ENCODE measurements around the gene TMEM126A. TPM values are rescaled to one million over a fixed set of nuclear protein-coding genes. Genes with fewer than 3 reads are reported as not detected.

The TMEM126A gene
- polyA plus RNA-seq, 1 donor from 2014 or later: 59.1 TPM

GRCh38 chr11:85698195-85698594 is 50.4 kb downstream of the TMEM126A start:
- Mint-ChIP-seq H3K9me3 (no peaks in the 10 kb centered on the region), H3K4me3 (no peak overlapping the region), H3K36me3 (no peaks in the 10 kb centered on the region), H3K27me3 (no peaks in the 10 kb centered on the region), H3K27ac (no peak overlapping the region), H3K4me1 (peaks cover 9 to 17% (median 16%) of the 10 kb centered on the region in 3 donors)

- Mint-ChIP-seq H3K9me3 (no peaks in the 10 kb centered on the region), H3K27me3 (no peaks in the 10 kb centered on the region), H3K4me3 (peak overlapping the region in 2 of 4 donors; percentile 59 to 67), H3K36me3 (no peaks in the 10 kb centered on the region), H3K4me1 (peaks cover 9 to 17% (median 16%) of the 10 kb centered on the region in 3 donors), H3K27ac (peak overlapping the region in 2 of 3 donors; percentile 16 to 78)
These were observed 52.4 kb downstream of the TMEM126A start for GRCh38 chr11:85699957-85700741.

GRCh38 chr11:85704967-85705366 is 57.2 kb downstream of the TMEM126A start:
- H3K9me3 Mint-ChIP-seq: no peaks in the 10 kb centered on the region

GRCh38 chr11:85705800-85706199 is 58.0 kb downstream of the TMEM126A start:
- Mint-ChIP-seq H3K27me3 (peaks cover 3% of the 10 kb centered on the region), H3K4me1 (no peaks in the 10 kb centered on the region), H3K4me3 (no peak overlapping the region), H3K27ac (no peak overlapping the region), H3K9me3 (no peaks in the 10 kb centered on the region), H3K36me3 (no peaks in the 10 kb centered on the region)

More at GRCh38 chr11:85704967-85705366, 57.2 kb downstream of the TMEM126A start:
- Mint-ChIP-seq H3K36me3 (no peaks in the 10 kb centered on the region), H3K4me3 (no peak overlapping the region), H3K4me1 (peaks cover 3 to 7% (median 4%) of the 10 kb centered on the region in 3 donors), H3K27ac (no peak overlapping the region), H3K27me3 (peaks cover 3% of the 10 kb centered on the region)

Other genes with a start within 250 kb of the TMEM126A start
- 2.0 TPM for gene DLG2, start 20.6 kb upstream of the TMEM126A start, polyA plus RNA-seq
- gene TMEM126B, start 19.4 kb upstream of the TMEM126A start, polyA plus RNA-seq: 34.4 TPM
- gene CREBZF, start 17.2 kb downstream of the TMEM126A start, polyA plus RNA-seq: 16.0 TPM
- gene CCDC89, start 38.2 kb downstream of the TMEM126A start, polyA plus RNA-seq: not detected
- 1.3 TPM for gene SYTL2, start 163.2 kb downstream of the TMEM126A start, polyA plus RNA-seq
- gene CCDC83, start 207.4 kb downstream of the TMEM126A start, polyA plus RNA-seq: 0.14 TPM